Measurements from ENCODE around the gene PTCHD4. TPM values are rescaled to one million over a fixed set of nuclear protein-coding genes. Genes with fewer than 3 reads are reported as not detected.
"Not testable (repeated sequence)": the region's sequence is repeated elsewhere in the genome, so short reads cannot be mapped to it uniquely, and the experiment has no call there.

Gene PTCHD4
- under 0.01 TPM for total RNA-seq

DNA sequence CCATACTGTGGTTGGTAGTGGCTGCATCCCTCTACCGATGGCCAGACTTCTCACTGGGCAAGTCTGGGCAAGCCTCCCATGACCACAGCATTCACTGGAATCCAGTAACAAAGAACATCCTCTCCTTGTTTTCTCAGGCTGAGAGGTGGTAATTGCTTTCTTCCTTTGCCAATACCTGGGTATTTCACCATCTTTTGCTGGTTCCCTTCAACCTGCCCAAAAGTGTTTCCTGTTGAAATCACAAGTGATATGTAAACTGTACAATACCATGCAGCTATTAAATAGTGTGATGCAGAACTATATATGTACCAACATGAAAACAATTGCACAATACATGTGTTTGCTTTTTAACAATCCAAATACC is at the start of gene PTCHD4:
PTCHD4 (minus strand) TSS at position 55 of the 364 bp plus-strand sequence. CDS start 42,240 bp downstream, outside the sequence.
- DNase-seq (ENCODE audit: low read depth in 2 of 3, low spot score in 2 of 3): no peak

DNA sequence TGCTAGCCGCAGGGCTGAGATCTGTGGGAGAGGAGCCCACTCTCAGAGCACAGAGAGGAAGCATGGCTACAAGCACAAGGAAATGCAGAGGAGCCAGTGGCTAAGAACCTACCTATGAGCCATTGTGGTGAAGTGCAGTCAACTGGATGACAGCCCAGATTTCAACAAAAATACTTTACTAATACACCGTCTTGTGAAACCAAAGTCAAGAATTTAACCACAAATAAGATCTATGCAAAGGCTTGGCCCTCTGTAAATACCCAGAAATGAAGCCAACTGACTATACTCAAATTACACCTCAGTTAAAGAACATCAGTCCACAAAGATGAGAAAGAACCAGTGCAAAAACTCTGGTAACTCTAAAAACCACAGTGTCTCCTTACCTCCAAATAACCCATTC is 40.1 kb upstream of the PTCHD4 start:
- no peak for DNase-seq (ENCODE audit: low read depth in 2 of 3, low spot score in 2 of 3)

DNA sequence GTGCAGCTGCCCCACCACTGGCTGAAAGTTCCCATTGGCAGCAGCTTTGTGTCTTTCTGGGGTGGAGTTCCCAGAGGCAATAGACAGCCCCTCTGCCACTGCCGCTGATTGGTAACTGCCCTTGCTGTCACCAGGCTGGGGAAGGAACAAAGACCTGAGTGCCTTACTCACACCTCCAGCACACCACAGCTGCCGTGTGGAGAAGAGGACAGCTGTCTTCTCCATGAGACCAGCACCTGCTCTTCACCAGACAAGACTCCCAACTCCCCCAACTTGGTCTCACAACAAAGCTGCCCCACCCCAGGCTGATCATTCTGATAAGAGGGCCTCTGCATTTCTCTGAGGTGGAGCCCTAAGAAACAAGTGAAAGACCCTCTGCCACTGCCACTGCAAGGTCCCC is 39.7 kb upstream of the PTCHD4 start:
- DNase-seq (ENCODE audit: low read depth in 2 of 3, low spot score in 2 of 3): no peak

DNA sequence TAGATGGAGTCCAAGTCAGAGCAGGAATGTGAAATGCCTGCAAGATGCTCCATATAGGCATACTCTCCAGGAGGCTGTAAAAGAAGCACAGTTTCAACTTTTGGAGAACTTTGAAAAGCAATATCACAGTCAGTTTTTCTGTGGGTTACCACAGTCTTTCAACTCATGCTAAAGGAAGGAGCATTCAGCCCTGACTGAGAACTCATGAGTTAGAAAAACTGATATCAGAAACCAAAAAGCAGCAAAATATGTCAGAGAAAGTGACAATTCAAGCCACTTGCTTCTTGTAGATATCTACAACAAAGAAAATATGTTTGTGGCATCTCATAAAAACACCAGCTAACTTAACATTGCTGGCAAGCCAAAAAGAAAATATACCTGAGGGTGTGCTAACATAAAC is 36.1 kb upstream of the PTCHD4 start:
- no peak for DNase-seq (ENCODE audit: low read depth in 2 of 3, low spot score in 2 of 3)

DNA sequence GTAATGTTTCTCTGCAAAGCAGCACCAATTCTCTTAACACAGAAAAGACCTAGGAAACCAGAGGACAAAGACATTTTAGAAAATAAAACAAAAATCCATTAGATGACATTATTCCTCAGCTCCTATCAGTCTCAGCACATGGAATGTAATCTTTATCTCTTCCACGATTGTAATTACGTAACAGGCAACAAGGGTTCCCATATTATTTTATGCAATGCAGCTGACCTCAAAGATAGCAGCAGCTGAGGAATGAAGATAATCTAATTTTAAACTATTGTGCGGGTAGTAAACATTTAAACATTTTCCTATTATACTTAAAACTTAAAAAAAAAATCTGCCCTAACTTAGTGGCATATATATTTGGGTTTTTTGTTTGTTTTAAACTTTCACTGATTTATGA is 33.0 kb upstream of the PTCHD4 start:
- DNase-seq (ENCODE audit: low read depth in 2 of 3, low spot score in 2 of 3): peak in 2 of 3 donors; percentile 26 to 45

DNA sequence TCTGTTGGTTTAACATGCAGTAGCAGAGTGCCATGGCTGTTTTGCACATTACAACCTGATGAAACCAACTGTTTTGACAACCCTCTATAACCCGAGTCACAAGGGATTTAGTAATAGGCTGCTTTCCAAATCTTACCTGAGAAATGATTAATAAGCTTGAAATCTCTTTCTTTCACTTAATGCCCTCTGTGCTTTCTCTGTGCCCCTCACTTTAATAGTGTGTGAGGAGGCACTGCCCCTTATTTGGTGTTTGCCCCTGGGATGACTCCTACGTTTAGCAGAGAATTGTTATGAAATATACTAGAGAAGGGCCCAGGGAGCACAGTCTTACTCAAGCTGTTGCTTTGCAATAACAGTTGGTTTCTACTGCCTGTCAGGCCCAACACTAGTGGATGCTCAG is 31.0 kb upstream of the PTCHD4 start:
- no peak for DNase-seq (ENCODE audit: low read depth in 2 of 3, low spot score in 2 of 3)

DNA sequence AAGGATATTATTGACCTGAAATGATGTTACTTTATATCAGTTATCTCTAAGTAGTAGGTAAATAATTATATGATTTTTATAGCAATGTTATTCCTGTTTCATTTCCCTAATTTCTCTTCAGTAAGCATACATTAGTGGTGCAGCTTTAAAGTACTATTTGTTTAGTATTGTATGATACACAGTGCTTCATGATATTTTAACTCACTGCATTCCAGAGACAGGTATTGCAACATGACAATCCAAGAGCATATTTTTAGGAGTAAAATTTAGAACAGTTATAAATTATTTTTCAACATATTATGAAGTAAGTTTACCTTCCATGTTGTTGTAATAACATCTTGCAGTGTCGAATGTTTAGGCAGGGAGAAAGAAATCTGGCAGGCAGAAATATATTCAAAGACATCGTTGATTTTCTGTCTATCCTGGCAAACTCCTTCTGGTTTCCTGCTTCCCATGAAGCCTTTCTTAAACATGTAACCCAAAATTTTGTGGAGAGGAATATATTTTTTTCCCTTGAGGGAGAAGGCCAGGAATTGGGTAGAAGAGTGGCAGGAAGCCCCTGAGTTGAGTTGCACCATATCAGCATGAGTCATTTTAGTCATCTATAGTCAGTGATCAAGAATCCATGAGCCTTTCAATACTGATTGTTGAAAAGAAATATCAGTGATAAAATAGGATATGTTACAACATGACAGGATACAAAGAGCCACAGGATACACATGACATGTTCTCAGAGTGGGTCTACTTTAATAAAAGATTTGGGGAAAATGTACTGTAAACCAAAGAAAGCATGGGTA is 29.0 kb upstream of the PTCHD4 start:
- no peak for DNase-seq (ENCODE audit: low read depth in 2 of 3, low spot score in 2 of 3)

DNA sequence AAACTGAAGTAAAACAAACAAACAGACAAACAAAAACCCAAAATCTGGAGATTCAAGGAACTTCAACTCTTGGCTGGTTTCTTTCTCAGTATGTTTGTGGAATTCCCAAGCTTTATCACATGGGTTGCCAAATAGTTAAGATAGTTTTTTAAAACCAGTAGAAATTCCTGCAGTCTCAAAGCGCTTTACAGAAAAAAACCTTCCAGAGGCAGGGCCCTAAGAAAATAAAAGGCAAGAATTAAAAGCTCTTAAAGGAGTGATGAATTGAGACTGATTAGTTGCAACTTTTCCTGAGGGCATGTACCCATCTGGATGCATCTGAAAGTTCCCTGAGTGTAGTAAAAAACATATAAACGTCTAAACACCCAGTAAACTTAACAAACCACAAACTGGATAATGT is 25.9 kb upstream of the PTCHD4 start:
- no peak for DNase-seq (ENCODE audit: low read depth in 2 of 3, low spot score in 2 of 3)

DNA sequence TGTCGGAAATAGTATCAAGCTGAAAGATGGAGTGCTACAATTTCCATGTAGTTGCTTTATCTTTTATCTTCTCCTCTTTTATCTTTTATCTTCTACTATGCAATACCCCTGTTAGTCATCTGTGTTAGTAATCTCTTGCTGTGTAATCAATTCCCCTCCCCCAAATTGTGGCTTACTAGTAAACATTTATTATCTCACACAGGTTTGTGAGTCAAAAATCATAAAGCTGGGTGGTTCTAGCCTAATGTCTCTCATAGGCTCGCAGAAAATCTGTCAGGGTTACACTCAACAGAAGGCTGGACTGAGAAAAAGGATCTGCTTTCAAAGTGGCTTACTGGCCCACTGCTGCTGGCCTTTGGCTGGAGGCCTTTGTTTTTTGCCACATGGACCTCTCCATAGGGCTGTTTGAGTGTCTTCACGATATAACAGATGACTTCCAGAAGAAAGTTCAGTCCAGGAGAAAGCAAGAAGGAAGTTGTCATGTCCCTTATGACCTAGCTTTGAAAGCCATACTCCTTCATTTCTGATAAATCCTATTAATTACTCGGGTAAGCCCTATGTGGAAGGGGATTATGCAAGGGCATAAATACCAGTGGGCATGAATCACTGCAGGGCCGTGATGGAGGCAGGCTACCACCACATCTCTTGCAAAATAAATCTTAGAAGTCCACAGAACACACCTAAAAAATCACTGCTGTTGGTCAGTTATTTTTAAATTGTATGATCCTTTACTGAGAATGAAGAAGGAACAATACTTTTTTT is 24.5 kb upstream of the PTCHD4 start:
- no peak for DNase-seq (ENCODE audit: low read depth in 2 of 3, low spot score in 2 of 3)

DNA sequence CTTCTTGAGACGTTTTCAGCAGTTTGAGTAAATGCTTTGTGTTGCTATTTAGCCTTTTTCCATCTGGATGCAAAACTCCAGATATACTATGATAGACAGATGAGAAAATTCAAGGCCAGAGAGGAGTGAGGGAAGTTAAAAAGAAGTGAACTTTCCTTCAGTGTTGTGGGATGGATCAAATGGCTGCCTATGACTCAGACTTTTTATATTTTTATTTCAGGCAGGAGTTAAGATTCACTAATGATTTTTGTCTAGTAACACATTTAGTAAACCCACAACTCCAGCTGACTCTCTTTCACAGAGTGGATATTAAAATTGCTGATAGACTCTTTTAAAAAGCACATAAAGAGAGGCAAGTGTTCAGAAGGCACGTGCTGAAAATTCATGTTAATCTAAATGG is 23.2 kb upstream of the PTCHD4 start:
- DNase-seq (ENCODE audit: low read depth in 2 of 3, low spot score in 2 of 3): no peak

DNA sequence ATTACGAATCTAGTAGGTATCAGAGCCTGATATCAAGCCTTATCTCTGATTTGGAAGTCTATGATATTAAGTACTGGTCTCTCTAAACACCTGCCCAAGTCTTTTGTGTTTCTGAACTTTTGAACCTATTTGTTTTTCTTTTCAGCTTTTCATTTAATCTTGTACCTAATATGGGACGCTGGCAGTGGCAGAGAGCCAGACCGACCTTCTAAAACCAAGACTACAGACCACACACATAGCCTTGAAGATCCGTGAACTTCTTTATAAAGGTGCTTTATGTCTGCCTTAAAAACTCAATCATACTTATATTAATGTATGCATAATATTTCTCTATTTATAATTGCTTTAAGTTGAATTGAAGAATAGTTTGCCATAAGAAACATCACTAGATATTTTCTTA is 12.6 kb upstream of the PTCHD4 start:
- no peak for DNase-seq (ENCODE audit: low read depth in 2 of 3, low spot score in 2 of 3)

DNA sequence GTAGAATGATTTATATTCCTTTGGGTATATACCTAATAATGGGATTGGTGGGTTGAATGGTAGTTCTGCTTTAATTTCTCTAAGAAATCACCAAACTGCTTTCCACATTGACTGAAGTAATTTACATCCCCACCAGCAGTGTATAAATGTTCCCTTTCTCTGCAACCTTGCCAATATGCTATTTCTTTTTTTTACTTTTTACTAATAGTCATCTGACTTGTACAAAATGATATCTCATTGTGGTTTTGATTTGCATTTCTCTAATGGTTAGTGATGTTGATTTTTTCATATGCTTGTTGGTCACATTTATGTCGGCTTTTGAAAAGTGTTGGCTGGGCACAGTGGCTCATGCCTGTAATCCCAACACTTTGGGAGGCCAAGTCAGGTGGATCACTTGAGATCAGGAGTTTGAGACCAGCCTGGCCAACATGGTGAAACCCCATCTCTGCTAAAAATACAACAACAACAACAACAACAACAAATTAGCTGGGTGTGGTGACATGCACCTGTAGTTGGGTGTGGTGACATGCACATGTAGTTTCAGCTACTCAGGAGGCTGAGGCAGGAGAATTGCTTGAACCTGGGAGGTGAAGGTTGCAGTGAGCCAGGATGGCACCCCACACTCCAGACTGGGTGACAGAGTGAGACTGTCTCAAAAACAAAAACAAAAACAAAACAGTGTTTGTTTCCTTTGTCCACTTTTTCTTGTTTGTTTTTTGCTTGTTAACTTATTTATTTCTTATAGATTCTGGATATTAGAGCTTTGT is 11.2 kb upstream of the PTCHD4 start:
- not testable (repeated sequence) for DNase-seq (ENCODE audit: low read depth in 2 of 3, low spot score in 2 of 3)

DNA sequence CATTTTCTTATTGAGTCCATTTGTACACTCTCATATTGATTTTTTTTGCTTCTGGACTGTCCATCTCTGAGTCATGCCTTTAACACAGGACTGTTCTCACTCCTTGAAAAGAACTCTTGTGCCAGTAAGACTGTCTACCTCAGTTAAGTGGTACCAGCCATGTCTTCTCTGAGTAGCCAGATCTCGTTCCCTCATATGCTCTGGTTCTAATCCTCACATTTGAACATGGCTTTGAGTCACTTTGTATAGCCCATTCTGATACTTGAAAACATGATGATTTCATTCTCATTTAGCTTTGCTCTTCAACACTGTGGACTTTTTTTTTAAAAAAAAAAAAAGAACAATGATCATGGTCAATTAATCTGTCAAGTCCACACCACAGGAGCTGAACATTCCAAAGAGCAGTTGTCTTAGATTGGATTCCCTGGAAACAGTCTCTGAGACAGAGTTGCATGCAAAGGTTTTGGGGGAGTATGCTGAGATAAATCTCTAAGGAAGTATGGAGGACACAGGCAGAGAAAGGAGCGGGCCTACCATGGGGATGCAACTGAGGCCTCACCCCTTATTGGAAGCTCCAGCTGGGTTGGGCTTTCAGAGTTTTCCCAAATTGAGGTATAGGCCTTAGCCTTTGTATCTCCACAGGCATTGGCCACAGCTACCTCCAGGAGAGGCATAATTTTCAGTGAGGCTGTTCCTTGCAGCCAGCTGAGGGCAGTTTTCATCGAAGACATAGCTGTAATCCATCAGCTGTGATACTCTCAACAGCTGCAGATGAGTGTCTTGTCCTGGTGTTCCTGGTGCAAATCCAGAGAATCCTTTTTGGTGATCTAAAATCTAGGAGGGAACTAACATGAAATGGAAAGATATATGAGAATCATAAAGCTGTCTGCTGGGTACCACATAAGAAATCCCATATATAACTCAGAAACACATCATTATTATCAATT is 6.0 kb upstream of the PTCHD4 start:
- DNase-seq (ENCODE audit: low read depth in 2 of 3, low spot score in 2 of 3): no peak

DNA sequence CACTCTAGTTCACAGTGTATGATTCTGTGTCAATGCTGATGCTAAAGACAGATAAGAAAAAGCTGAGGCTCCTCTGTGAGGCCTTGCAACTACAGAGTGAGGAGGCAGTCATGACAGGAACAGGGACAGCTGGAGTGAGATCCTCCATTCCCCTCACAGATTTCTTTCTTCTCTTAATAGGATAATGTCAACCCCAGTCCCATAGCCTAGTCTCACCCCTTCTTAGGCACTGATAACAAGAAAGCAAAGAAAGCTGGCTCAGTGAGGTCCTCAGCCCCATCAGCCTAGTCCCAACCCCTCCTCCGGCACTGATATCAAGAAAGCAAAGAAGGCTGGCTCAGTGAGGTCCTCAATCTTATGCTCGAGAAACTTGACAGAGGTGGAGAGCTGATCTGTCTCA is 2.1 kb upstream of the PTCHD4 start:
- DNase-seq (ENCODE audit: low read depth in 2 of 3, low spot score in 2 of 3): no peak

DNA sequence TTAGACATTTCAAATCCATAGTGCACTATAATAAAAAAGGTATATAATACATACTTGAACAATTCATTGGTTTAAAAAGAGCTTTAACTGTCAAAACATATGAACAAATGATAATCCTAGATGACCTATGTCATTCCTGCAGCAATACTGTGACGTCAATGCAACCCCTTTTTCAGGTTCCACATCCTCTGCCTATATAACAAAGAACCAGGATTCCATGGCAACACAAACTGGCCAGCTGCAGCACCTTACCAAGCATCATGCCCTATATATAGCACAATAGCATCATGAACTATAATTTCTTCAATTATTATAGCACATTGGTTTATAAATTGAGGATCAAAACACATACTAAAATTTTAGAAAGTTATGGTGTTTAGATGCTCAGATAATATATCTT is 578 bp upstream of the PTCHD4 start:
- DNase-seq (ENCODE audit: low read depth in 2 of 3, low spot score in 2 of 3): no peak

DNA sequence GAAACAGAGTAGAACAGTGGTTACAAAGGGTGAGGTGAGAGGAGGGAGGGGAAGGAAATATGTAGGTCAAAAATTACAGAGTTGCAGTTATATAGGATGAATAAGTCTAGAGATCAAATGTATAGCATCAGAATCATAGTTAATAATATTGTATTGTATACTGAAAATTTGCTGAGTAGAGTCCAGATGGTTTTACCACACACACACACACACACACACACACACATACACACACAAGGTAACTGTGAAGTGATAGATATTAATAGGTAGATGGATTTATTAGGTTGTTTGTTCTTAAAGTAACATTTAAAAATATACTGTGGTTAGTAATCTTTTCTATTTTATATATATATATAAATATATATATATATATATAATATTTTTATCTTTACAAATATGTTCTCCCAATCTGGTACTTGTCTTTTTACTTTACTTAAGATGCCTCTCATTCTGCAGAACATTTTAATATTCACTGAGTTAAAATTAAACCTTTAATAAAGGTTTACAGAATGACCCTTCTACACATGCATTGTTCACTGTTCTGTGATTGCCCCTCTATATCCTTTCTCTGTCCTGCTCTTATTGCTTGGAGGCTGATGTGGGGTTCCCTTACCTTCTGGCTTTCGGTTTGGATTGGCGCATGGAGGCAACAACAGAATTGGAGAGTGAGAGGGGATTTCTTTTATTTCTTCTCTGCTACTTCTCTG is 408 bp downstream of the PTCHD4 start:
- DNase-seq (ENCODE audit: low read depth in 2 of 3, low spot score in 2 of 3): no peak

DNA sequence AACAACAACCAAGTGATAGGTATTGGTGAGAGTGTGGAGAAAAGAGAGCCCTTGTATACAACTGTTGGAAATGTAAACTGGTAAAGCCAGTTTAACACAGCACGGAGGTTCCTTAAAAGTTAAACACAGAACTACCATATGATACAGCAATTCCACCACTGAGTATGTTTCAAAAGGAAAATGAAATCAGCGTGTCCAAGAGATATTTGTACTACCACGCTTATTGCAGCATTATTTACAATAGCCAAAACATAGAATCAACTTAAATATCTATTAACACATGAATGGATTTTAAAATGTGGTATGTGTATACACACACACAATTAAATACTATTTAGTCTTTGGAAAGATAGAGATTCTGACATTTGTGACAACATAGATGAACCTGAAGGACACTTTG is 1.1 kb downstream of the PTCHD4 start:
- no peak for DNase-seq (ENCODE audit: low read depth in 2 of 3, low spot score in 2 of 3)

DNA sequence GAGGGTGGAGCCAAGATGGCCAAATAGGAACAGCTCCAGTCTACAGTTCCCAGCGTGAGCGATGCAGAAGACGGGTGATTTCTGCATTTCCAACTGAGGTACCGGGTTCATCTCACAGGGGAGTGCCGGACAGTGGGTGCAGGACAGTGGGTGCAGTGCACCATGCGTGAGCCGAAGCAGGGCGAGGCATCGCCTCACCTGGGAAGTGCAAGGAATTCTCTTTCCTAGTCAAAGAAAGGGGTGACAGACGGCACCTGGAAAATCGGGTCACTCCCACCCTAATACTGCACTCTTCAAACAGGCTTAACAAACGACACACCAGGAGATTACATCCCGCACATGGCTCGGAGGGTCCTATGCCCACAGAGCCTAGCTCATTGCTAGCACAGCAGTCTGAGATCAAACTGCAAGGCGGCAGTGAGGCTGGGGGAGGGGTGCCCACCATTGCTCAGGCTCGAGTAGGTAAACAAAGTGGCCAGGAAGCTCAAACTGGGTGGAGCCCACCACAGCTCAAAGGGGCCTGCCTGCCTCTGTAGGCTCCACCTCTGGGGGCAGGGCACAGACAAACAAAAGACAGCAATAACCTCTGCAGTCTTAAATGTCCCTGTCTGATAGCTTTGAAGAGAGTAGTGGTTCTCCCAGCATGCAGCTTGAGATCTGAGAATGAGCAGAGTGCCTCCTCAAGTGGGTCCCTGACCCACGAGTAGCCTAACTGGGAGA is 8.4 kb downstream of the PTCHD4 start:
- DNase-seq (ENCODE audit: low read depth in 2 of 3, low spot score in 2 of 3): not testable (repeated sequence)

DNA sequence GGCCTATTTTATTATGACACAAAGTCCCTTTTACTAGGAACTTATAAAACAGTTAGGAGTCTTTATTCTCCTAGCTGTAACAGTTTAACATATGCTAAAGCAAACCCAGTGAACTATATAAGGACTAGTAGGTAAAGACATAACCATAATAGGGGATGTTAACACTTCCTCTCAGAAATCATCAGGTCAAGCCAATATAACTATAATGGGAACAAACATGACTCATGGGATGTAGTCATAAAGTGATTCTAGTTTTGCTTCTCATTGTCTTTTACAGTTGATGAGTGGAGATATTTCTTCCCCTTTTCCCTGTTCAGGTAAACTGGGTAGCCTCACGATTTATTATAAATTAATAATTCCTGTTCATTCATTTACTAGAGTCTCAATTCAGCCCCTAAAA is 9.7 kb downstream of the PTCHD4 start:
- DNase-seq (ENCODE audit: low read depth in 2 of 3, low spot score in 2 of 3): no peak
